HepG2 (cell line): Measurements from ENCODE around the gene SMIM1. TPM values are rescaled to one million over a fixed set of nuclear protein-coding genes. Genes with fewer than 3 reads are reported as not detected.
A peak's percentile ranks its signal among the peaks of the same experiment; 100 is the strongest.

ENCODE experiments used
- BCL6 ChIP-seq: IDR thresholded peaks from 2 replicates; pipeline ENCODE4 v1.6.1; 2016; ENCODE audit warnings: missing genetic modification reagents, missing compliant biosample characterization
- MBD4 ChIP-seq: IDR thresholded peaks from 2 replicates; pipeline ENCODE4 v1.6.1; 2012; ENCODE audit warnings: low read length, inconsistent platforms, borderline replicate concordance
- SALL2 ChIP-seq: sonication (generic); formaldehyde crosslinking; IDR thresholded peaks from 2 replicates; pipeline ENCODE4 v1.8.1; 2023; ENCODE audit warnings: mild to moderate bottlenecking, missing genetic modification reagents, inconsistent platforms
- SKI ChIP-seq: fragments of 450-650 bp; IDR thresholded peaks from one replicate; pipeline ENCODE4 v1.6.1; 2018; ENCODE audit warnings: mild to moderate bottlenecking; ENCODE audit not compliant: partially characterized antibody
- ZBTB1 ChIP-seq: sonication (generic); formaldehyde crosslinking; IDR thresholded peaks from 2 replicates; pipeline ENCODE4 v1.4.0; 2020; ENCODE audit warnings: missing genetic modification reagents, borderline replicate concordance
- ZFP37 ChIP-seq: sonication (generic); formaldehyde crosslinking; IDR thresholded peaks from 2 replicates; pipeline ENCODE4 v1.4.0; 2020; ENCODE audit warnings: missing genetic modification reagents, borderline replicate concordance
- ZFP90 ChIP-seq: sonication (generic); formaldehyde crosslinking; IDR thresholded peaks from 2 replicates; pipeline ENCODE4 v1.8.0; 2022; ENCODE audit warnings: missing genetic modification reagents, mild to moderate bottlenecking, inconsistent platforms, borderline replicate concordance
- ZNF225 ChIP-seq: sonication (generic); formaldehyde crosslinking; IDR thresholded peaks from 2 replicates; pipeline ENCODE4 v1.4.0; 2020; ENCODE audit warnings: mild to moderate bottlenecking, missing genetic modification reagents
- polyA plus RNA-seq, 8 experiments: library from polyadenylated mRNA; depleted of rRNA in 3 of 8; stranded (reverse) in 7 of 8; unstranded in 1 of 8; fragments of >200 nt; fragmentation: Illumina TruSeq in 4 of 8; extraction: Trizol in 4 of 8; gene quantifications; 2 replicates each; pipeline versions ENCODE4 v1.2.1 to v1.2.3, GENCODE V29; 2011 to 2016; ENCODE audit warnings: low read depth in 4 of 8, missing spikeins in 1 of 8, mixed read lengths in 1 of 8; ENCODE audit not compliant: insufficient read depth in 1 of 8
- total RNA-seq, 5 experiments: library from RNA; depleted of rRNA; stranded (reverse); fragments of >200 nt; fragmentation: Illumina TruSeq; extraction: Trizol; gene quantifications; 2 replicates each; pipeline ENCODE4 v1.2.3, GENCODE V29; 2016; ENCODE audit warnings: low read depth in 1 of 5
- TF ChIP-seq, protein P1 (sequence below), 2 experiments: IDR thresholded peaks; 2 replicates each; pipeline ENCODE4 v1.6.1; 2011 to 2012; ENCODE audit warnings: low read length in 2 of 2, borderline replicate concordance in 1 of 2, low read depth in 1 of 2, mild to moderate bottlenecking in 1 of 2, moderate library complexity in 1 of 2
- TF ChIP-seq, protein P2 (sequence below): IDR thresholded peaks from 2 replicates; pipeline ENCODE4 v1.6.1; 2016; ENCODE audit warnings: low read depth, control low read depth
- TF ChIP-seq, protein P3 (sequence below): sonication (generic); formaldehyde crosslinking; IDR thresholded peaks from 2 replicates; pipeline ENCODE4 v1.4.0; 2020; ENCODE audit warnings: missing genetic modification reagents, borderline replicate concordance
- TF ChIP-seq, protein P4 (sequence below): sonication (generic); formaldehyde crosslinking; conservative IDR thresholded peaks from 2 replicates; pipeline ENCODE4 v1.4.0; 2020; ENCODE audit warnings: mild to moderate bottlenecking, missing genetic modification reagents, moderate library complexity
- TF ChIP-seq, protein P5 (sequence below): sonication (generic); formaldehyde crosslinking; IDR thresholded peaks from 2 replicates; pipeline ENCODE4 v1.8.0; 2022; ENCODE audit warnings: mild to moderate bottlenecking, missing genetic modification reagents; ENCODE audit not compliant: insufficient replicate concordance

The SMIM1 gene
- total and polyA plus RNA-seq, 2 of the 13 experiments (the other 11 are each of a cell fraction or from before 2014, with no cell fraction given) = 12.4 to 56.3 TPM

DNA sequence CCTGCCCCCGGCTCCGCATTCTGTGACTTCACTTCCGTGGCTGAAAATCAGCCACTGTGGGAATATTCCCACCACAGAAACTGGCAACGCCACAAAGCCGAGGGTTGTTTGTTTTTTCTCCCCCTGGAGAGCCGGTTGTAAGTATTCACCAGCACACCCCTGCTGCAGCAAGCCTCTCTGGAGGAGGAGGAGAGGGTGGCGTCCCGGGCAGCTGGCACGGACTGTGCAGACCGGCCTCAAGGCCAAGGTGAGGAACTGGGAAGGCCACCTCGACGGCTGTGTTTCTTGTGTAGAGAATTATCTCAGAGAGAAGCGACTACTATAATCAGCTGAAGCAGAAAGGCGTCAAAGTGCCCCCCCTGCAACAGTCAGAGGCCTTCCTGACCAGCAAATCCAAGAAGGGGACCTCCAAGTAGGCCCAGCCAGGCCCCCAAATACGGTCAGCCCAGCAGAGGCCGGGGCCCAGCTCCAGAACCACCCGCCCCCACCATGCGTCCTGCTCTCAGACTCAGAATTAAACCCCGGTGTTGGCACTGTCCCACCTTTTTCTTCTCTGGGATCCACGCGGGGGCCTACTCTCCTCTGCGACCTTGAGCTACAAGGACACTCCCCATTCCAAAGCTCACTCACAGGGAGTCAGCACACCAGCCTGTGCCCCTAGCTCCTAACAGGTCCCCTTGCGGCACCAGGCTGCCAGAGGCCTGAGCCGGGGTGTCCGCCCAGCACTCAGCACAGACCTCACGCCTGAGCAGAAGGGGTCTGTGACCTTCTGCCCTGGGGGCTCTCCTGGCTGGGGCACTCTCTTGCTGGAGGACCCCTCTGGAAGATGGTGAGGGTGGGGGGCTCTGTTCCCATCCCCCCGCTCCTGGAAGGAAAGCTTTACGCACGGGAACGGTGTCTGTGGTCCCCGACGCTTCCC is 1.2 kb upstream of the SMIM1 start (continued):
- TF ChIP-seq, protein P1, sequence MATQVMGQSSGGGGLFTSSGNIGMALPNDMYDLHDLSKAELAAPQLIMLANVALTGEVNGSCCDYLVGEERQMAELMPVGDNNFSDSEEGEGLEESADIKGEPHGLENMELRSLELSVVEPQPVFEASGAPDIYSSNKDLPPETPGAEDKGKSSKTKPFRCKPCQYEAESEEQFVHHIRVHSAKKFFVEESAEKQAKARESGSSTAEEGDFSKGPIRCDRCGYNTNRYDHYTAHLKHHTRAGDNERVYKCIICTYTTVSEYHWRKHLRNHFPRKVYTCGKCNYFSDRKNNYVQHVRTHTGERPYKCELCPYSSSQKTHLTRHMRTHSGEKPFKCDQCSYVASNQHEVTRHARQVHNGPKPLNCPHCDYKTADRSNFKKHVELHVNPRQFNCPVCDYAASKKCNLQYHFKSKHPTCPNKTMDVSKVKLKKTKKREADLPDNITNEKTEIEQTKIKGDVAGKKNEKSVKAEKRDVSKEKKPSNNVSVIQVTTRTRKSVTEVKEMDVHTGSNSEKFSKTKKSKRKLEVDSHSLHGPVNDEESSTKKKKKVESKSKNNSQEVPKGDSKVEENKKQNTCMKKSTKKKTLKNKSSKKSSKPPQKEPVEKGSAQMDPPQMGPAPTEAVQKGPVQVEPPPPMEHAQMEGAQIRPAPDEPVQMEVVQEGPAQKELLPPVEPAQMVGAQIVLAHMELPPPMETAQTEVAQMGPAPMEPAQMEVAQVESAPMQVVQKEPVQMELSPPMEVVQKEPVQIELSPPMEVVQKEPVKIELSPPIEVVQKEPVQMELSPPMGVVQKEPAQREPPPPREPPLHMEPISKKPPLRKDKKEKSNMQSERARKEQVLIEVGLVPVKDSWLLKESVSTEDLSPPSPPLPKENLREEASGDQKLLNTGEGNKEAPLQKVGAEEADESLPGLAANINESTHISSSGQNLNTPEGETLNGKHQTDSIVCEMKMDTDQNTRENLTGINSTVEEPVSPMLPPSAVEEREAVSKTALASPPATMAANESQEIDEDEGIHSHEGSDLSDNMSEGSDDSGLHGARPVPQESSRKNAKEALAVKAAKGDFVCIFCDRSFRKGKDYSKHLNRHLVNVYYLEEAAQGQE (IDR thresholded peaks at IDR 0.05; ENCODE audit: borderline replicate concordance in 1 of 2, low read depth in 1 of 2, low read length in 2 of 2) = no peak
- TF ChIP-seq ZFP90 (CRISPR knock-in tag) = 0 out of 2 replicates have a peak, but pooled peaks have one; percentile 15
- TF ChIP-seq, protein P2, sequence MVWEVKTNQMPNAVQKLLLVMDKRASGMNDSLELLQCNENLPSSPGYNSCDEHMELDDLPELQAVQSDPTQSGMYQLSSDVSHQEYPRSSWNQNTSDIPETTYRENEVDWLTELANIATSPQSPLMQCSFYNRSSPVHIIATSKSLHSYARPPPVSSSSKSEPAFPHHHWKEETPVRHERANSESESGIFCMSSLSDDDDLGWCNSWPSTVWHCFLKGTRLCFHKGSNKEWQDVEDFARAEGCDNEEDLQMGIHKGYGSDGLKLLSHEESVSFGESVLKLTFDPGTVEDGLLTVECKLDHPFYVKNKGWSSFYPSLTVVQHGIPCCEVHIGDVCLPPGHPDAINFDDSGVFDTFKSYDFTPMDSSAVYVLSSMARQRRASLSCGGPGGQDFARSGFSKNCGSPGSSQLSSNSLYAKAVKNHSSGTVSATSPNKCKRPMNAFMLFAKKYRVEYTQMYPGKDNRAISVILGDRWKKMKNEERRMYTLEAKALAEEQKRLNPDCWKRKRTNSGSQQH (CRISPR knock-in tag) = no peak
- no peak for TF ChIP-seq MBD4
- TF ChIP-seq, protein P3, sequence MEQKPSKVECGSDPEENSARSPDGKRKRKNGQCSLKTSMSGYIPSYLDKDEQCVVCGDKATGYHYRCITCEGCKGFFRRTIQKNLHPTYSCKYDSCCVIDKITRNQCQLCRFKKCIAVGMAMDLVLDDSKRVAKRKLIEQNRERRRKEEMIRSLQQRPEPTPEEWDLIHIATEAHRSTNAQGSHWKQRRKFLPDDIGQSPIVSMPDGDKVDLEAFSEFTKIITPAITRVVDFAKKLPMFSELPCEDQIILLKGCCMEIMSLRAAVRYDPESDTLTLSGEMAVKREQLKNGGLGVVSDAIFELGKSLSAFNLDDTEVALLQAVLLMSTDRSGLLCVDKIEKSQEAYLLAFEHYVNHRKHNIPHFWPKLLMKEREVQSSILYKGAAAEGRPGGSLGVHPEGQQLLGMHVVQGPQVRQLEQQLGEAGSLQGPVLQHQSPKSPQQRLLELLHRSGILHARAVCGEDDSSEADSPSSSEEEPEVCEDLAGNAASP (CRISPR knock-in tag) = peak; percentile 39; the same call in 1 of the 2 replicates
- TF ChIP-seq, protein P4, sequence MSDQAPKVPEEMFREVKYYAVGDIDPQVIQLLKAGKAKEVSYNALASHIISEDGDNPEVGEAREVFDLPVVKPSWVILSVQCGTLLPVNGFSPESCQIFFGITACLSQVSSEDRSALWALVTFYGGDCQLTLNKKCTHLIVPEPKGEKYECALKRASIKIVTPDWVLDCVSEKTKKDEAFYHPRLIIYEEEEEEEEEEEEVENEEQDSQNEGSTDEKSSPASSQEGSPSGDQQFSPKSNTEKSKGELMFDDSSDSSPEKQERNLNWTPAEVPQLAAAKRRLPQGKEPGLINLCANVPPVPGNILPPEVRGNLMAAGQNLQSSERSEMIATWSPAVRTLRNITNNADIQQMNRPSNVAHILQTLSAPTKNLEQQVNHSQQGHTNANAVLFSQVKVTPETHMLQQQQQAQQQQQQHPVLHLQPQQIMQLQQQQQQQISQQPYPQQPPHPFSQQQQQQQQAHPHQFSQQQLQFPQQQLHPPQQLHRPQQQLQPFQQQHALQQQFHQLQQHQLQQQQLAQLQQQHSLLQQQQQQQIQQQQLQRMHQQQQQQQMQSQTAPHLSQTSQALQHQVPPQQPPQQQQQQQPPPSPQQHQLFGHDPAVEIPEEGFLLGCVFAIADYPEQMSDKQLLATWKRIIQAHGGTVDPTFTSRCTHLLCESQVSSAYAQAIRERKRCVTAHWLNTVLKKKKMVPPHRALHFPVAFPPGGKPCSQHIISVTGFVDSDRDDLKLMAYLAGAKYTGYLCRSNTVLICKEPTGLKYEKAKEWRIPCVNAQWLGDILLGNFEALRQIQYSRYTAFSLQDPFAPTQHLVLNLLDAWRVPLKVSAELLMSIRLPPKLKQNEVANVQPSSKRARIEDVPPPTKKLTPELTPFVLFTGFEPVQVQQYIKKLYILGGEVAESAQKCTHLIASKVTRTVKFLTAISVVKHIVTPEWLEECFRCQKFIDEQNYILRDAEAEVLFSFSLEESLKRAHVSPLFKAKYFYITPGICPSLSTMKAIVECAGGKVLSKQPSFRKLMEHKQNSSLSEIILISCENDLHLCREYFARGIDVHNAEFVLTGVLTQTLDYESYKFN (CRISPR knock-in tag) = peak; percentile 71
- TF ChIP-seq ZBTB1 = no peak
- peak; percentile 66 for TF ChIP-seq SALL2
- TF ChIP-seq SKI = peak; percentile 23
- TF ChIP-seq ZNF225 (CRISPR knock-in tag) = no peak
- no peak for TF ChIP-seq BCL6 (CRISPR knock-in tag)
- TF ChIP-seq, protein P5, sequence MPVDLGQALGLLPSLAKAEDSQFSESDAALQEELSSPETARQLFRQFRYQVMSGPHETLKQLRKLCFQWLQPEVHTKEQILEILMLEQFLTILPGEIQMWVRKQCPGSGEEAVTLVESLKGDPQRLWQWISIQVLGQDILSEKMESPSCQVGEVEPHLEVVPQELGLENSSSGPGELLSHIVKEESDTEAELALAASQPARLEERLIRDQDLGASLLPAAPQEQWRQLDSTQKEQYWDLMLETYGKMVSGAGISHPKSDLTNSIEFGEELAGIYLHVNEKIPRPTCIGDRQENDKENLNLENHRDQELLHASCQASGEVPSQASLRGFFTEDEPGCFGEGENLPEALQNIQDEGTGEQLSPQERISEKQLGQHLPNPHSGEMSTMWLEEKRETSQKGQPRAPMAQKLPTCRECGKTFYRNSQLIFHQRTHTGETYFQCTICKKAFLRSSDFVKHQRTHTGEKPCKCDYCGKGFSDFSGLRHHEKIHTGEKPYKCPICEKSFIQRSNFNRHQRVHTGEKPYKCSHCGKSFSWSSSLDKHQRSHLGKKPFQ = peak; percentile 12
- no peak for TF ChIP-seq ZFP37 (CRISPR knock-in tag)
